HG03342 (cell line): ENCODE measurements around the gene DPF1.
"Not testable (repeated sequence)": the region's sequence is repeated elsewhere in the genome, so short reads cannot be mapped to it uniquely, and the experiment has no call there.

ENCODE experiments used
- ATAC-seq: cut with Tn5 transposase; IDR thresholded peaks from one replicate; pipeline ENCODE4 v1.9.1; 2021; ENCODE audit warnings: mild to moderate bottlenecking, moderate library complexity; ENCODE audit not compliant: unreplicated experiment

Gene DPF1

GRCh38 chr19:38250821-38251563 lies 27.0 kb upstream of the DPF1 start:
- no peak for ATAC-seq

- no peak for ATAC-seq
Observed at GRCh38 chr19:38250428-38250820, 26.4 kb upstream of the DPF1 start.

GRCh38 chr19:38248421-38248820 lies 24.4 kb upstream of the DPF1 start:
- ATAC-seq = no peak

- ATAC-seq = no peak
Observed at GRCh38 chr19:38247734-38248268, 23.8 kb upstream of the DPF1 start.

GRCh38 chr19:38247126-38247525 lies 23.1 kb upstream of the DPF1 start:
- no peak for ATAC-seq

GRCh38 chr19:38245826-38246498 lies 21.9 kb upstream of the DPF1 start:
- ATAC-seq = no peak

- ATAC-seq = no peak
Observed at GRCh38 chr19:38243279-38243673, 19.3 kb upstream of the DPF1 start.

- ATAC-seq = no peak
Observed at GRCh38 chr19:38239816-38240215, 15.8 kb upstream of the DPF1 start.

GRCh38 chr19:38234615-38235014 lies 10.6 kb upstream of the DPF1 start:
- no peak for ATAC-seq

- ATAC-seq = no peak
Observed at GRCh38 chr19:38233740-38234251, 9.8 kb upstream of the DPF1 start.

- no peak for ATAC-seq
Observed at GRCh38 chr19:38231918-38232317, 7.9 kb upstream of the DPF1 start.

GRCh38 chr19:38230506-38231133 lies 6.6 kb upstream of the DPF1 start:
- ATAC-seq = not testable (repeated sequence)

- ATAC-seq = peak; percentile 76
Observed at GRCh38 chr19:38229585-38230073, 5.6 kb upstream of the DPF1 start.

GRCh38 chr19:38228491-38229439 lies 4.7 kb upstream of the DPF1 start:
- no peak for ATAC-seq

- no peak for ATAC-seq
Observed at GRCh38 chr19:38228005-38228377, 4.0 kb upstream of the DPF1 start.

- no peak for ATAC-seq
Observed at GRCh38 chr19:38227287-38228004, 3.4 kb upstream of the DPF1 start.

GRCh38 chr19:38224863-38225218 lies 819 bp upstream of the DPF1 start:
- not testable (repeated sequence) for ATAC-seq

- no peak for ATAC-seq
Observed at GRCh38 chr19:38223617-38224013, 407 bp downstream of the DPF1 start.

- no peak for ATAC-seq
Observed at GRCh38 chr19:38223119-38223523, 901 bp downstream of the DPF1 start.
